Sigmoid colon (tissue), 7 donors: Measurements from ENCODE around the gene CTXND1. TPM values are rescaled to one million over a fixed set of nuclear protein-coding genes. Genes with fewer than 3 reads are reported as not detected.

Experiments used
- DNase-seq: peaks from one replicate; pipeline ENCODE4 v3.0.0-alpha.2; 2019
- H3K27ac ChIP-seq, 4 donors: fragments of 200-600 bp; sonication (generic); one replicate each; pipeline ENCODE4 v1.5.1; 2016 to 2019; ENCODE audit warnings: mild to moderate bottlenecking in 1 of 4
- H3K27me3 ChIP-seq, 3 donors: fragments of 200-600 bp; sonication (generic); one replicate each; pipeline ENCODE4 v1.5.1; 2019; ENCODE audit warnings: mild to moderate bottlenecking in 1 of 3
- H3K36me3 ChIP-seq, 4 donors: fragments of 200-600 bp; sonication (generic); one replicate each; pipeline ENCODE4 v1.5.1; 2016 to 2019
- H3K4me1 ChIP-seq, 4 donors: fragments of 200-600 bp; sonication (generic); one replicate each; pipeline ENCODE4 v1.5.1; 2017 to 2019
- H3K4me3 ChIP-seq, 4 donors: fragments of 200-600 bp; sonication (generic); one replicate each; pipeline ENCODE4 v1.5.1; 2017 to 2019; ENCODE audit warnings: mild to moderate bottlenecking in 2 of 4, moderate library complexity in 1 of 4
- H3K9me3 ChIP-seq, 4 donors: fragments of 200-600 bp in 3 of 4; sonication (generic) in 3 of 4; one replicate each; pipeline versions ENCODE4 v1.5.1 to v1.6.1; 2013 to 2019
- EP300 ChIP-seq, 4 donors: sonication (generic); formaldehyde crosslinking; IDR thresholded peaks; one replicate each; pipeline ENCODE4 v1.6.1; 2017; ENCODE audit warnings: antibody characterized with exemption in 4 of 4
- POLR2A ChIP-seq, 2 donors: fragments of 450-650 bp; IDR thresholded peaks; one replicate each; pipeline ENCODE4 v1.6.1; 2016; ENCODE audit warnings: antibody characterized with exemption in 2 of 2, mild to moderate bottlenecking in 2 of 2, moderate library complexity in 2 of 2
- POLR2AphosphoS5 ChIP-seq, 4 donors: sonication (generic); formaldehyde crosslinking; IDR thresholded peaks; one replicate each; pipeline ENCODE4 v1.6.1; 2017; ENCODE audit warnings: antibody characterized with exemption in 4 of 4
- WGBS, 2 donors: extraction: QIAGEN DNeasy Blood & Tissue Kit; methylation state at CpG; one replicate each; pipeline ENCODE4 v1.1.7; 2013; 5-methylcytosine and 5-hydroxymethylcytosine counted together
- intact Hi-C: fragments of 100-400 bp; cut with DNase I; formaldehyde crosslinking; loops from one replicate; pipeline ENCODE4 v1.15.1; 2023
- polyA plus RNA-seq, 3 donors: library from polyadenylated mRNA; stranded (reverse); fragments of 200-250 nt; gene quantifications; one replicate each; pipeline ENCODE4 v1.2.3, GENCODE V29; 2013
- total RNA-seq, 4 donors: library from RNA; depleted of rRNA; stranded (reverse); fragments of >200 nt; gene quantifications; one replicate each; pipeline ENCODE4 v1.1.0, GENCODE V29; 2016
- TF ChIP-seq, protein P1 (sequence below), 4 experiments: fragments of 450-650 bp in 3 of 4; fragments of 200-600 bp in 1 of 4; IDR thresholded peaks; one replicate each; pipeline ENCODE4 v1.5.1; 2016 to 2019; ENCODE audit warnings: antibody characterized with exemption in 4 of 4, mild to moderate bottlenecking in 3 of 4, moderate library complexity in 2 of 4
- donor health status: healthy with polysubstance abuse.
- donor health status: Bipolar disorder and iron deficiency.
- donor health status: healthy.

Gene CTXND1
- total and polyA plus RNA-seq, 7 donors, result 0.16 to 0.71 (median 0.55) TPM

DNA sequence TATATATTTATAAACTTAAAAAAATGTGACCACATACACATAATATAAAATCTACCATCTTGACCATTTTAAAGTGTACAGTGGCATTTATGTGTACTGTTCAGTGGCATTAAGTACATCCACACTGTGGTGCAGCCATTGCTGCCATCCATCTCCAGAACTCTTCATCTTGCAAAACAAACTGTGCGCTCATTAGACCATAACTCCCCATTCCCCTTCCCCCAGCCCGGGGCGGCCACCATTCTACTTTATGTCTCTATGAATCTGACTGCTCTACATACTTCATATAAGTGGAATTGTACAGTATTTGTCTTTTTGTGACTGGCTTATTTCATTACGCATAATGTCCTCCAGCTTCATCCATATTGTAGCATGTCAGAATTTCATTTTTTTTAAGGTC, 47.8 kb downstream of the CTXND1 start:
- Histone ChIP-seq H3K4me1 (no peaks in the 10 kb centered on the region), H3K9me3 (no peaks in the 10 kb centered on the region), H3K4me3 (no peak overlapping the region), H3K36me3 (no peaks in the 10 kb centered on the region), H3K27me3 (peaks cover 0 to 4% (median 3%) of the 10 kb centered on the region in 3 donors), H3K27ac (no peak overlapping the region)
- intact Hi-C loops, result no loop called here
- DNase-seq, result no peak
- 91 to 93% methylated on average over 4 of the region's 4 CpGs for WGBS, 2 donors
- TF ChIP-seq POLR2AphosphoS5 (IDR thresholded peaks at IDR 0.05) (no peak), EP300 (IDR thresholded peaks at IDR 0.05) (no peak), POLR2A (IDR thresholded peaks at IDR 0.05) (no peak)
- TF ChIP-seq, protein P1, sequence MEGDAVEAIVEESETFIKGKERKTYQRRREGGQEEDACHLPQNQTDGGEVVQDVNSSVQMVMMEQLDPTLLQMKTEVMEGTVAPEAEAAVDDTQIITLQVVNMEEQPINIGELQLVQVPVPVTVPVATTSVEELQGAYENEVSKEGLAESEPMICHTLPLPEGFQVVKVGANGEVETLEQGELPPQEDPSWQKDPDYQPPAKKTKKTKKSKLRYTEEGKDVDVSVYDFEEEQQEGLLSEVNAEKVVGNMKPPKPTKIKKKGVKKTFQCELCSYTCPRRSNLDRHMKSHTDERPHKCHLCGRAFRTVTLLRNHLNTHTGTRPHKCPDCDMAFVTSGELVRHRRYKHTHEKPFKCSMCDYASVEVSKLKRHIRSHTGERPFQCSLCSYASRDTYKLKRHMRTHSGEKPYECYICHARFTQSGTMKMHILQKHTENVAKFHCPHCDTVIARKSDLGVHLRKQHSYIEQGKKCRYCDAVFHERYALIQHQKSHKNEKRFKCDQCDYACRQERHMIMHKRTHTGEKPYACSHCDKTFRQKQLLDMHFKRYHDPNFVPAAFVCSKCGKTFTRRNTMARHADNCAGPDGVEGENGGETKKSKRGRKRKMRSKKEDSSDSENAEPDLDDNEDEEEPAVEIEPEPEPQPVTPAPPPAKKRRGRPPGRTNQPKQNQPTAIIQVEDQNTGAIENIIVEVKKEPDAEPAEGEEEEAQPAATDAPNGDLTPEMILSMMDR (IDR thresholded peaks at IDR 0.05), result no peak

DNA sequence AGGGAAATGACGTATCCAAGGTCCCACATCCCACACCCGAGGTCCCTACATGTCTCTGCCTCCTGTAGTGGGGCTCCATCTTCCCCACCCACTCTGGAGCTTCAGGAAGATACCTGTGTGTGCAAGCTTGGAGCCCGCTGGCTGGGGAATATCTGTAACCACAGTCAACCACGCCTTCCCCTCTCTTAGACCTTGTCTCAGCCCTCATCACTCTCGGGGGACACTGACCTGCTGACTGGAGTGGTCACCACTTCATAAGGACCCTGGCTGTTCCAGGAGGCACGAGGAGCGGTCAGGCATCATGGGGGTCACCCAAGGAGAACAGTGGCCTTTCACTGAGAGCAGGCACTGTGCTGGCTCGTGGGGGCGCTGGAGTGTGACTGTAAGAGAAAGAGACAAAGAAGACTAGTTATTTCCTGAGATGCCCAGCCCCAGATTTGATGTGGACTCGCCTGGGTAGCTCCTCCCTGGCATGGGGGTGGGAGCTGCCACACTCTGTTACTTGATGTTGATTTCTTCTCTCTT, 48.6 kb downstream of the CTXND1 start:
- no peaks in the 10 kb centered on the region for H3K9me3 ChIP-seq
- no peak overlapping the region for H3K27ac ChIP-seq
- intact Hi-C loops, result no loop called here
- no peaks in the 10 kb centered on the region for H3K4me1 ChIP-seq
- 74 to 81% methylated on average over 10 of the region's 10 CpGs for WGBS, 2 donors
- no peaks in the 10 kb centered on the region for H3K36me3 ChIP-seq
- H3K4me3 ChIP-seq, result no peak overlapping the region
- H3K27me3 ChIP-seq, result peaks cover 0 to 4% (median 0%) of the 10 kb centered on the region in 3 donors
- TF ChIP-seq POLR2A (IDR thresholded peaks at IDR 0.05) (no peak), POLR2AphosphoS5 (IDR thresholded peaks at IDR 0.05) (no peak), EP300 (IDR thresholded peaks at IDR 0.05) (no peak)
- TF ChIP-seq, protein P1 (IDR thresholded peaks at IDR 0.05), result no peak
- no peak for DNase-seq

DNA sequence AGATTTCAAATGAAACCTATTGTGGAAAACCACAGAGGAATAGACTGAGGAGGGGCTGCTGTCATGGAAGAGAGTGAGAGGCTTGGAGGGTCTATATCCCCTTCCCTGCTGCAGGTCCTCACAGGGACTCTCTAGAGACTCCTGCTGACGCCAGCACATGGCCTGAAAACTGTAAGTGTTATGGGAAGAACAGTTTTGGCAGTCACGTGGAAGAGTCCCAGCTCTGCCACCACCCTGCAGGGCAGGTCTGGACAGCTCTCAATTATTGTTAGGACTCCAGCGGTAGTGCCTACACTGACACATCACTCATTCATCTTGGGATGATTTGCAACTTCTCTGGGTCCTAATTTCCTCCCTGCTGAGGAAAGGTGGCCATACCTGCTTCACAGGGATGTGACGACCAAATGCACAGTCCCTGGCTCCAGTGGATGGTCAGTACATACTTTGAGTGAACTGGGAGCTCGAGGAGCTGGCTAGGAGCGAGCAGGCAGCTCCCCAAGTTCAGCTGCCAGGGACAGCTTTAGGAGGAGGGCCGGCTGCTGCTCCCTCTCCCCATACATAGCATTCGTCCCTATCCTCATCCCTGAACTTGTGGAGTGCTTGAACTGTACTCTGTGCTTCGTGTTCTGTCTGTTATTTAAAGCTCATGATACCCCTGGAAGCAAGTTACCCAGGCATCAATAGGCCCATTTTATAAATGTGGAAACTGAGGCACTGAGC, 49.2 kb downstream of the CTXND1 start:
- intact Hi-C loops, result no loop called here
- Histone ChIP-seq H3K4me3 (no peak overlapping the region), H3K9me3 (no peaks in the 10 kb centered on the region), H3K27me3 (peaks cover 0 to 4% (median 0%) of the 10 kb centered on the region in 3 donors), H3K4me1 (no peaks in the 10 kb centered on the region), H3K36me3 (no peaks in the 10 kb centered on the region), H3K27ac (no peak overlapping the region)
- WGBS, 2 donors, result 51 to 66% methylated on average over 9 of the region's 9 CpGs
- DNase-seq, result no peak
- TF ChIP-seq, protein P1 (IDR thresholded peaks at IDR 0.05), result no peak
- no peak for TF ChIP-seq POLR2A (IDR thresholded peaks at IDR 0.05)
- no peak for TF ChIP-seq POLR2AphosphoS5 (IDR thresholded peaks at IDR 0.05)
- TF ChIP-seq EP300 (IDR thresholded peaks at IDR 0.05), result no peak

DNA sequence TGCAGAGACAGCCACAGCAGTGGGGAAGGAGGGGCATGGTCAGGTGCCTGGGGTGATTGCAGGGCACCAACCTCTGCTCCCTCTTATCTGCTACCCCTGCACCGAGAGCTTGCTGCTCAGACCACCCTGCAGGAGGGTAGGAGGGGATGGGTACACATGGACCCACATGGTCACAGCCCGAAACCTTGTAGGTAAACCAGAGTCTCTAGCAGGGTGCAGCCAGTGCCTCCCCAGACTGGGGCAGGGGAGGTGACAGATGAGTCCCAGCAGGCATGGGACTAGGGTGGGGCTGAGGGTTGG, 50.0 kb downstream of the CTXND1 start:
- Histone ChIP-seq H3K27ac (no peak overlapping the region), H3K4me1 (no peaks in the 10 kb centered on the region), H3K36me3 (no peaks in the 10 kb centered on the region), H3K4me3 (no peak overlapping the region), H3K27me3 (peaks cover 0 to 4% (median 0%) of the 10 kb centered on the region in 3 donors), H3K9me3 (no peaks in the 10 kb centered on the region)
- intact Hi-C loops, result no loop called here
- no peak for DNase-seq
- 73 to 96% methylated on average over 2 of the region's 2 CpGs for WGBS, 2 donors
- TF ChIP-seq POLR2AphosphoS5 (IDR thresholded peaks at IDR 0.05) (no peak), POLR2A (IDR thresholded peaks at IDR 0.05) (no peak), EP300 (IDR thresholded peaks at IDR 0.05) (no peak)
- TF ChIP-seq, protein P1 (IDR thresholded peaks at IDR 0.05), result no peak
